Liver (tissue), 3 donors: Measurements from ENCODE around the gene SCUBE1.

Experiments used
- ATF3 ChIP-seq: IDR thresholded peaks from 2 replicates; pipeline ENCODE4 v1.6.1; 2016; ENCODE audit warnings: antibody characterized with exemption
- CTCF ChIP-seq: fragments of 150-350 bp; IDR thresholded peaks from 2 replicates; pipeline ENCODE4 v1.5.1; 2017; ENCODE audit warnings: improper control_type of control experiment, low read depth, low read length; ENCODE audit not compliant: missing input control
- GABPA ChIP-seq, 2 donors: IDR thresholded peaks in 1 of 2; conservative IDR thresholded peaks in 1 of 2; 2 replicates each; pipeline ENCODE4 v1.6.1; 2016; ENCODE audit warnings: antibody characterized with exemption in 2 of 2, mild to moderate bottlenecking in 1 of 2, moderate library complexity in 1 of 2
- HNF4A ChIP-seq, 2 donors: conservative IDR thresholded peaks; 2 replicates each; pipeline ENCODE4 v1.6.1; 2016; ENCODE audit warnings: antibody characterized with exemption in 2 of 2, mild to moderate bottlenecking in 2 of 2
- MAX ChIP-seq: IDR thresholded peaks from 2 replicates; pipeline ENCODE4 v1.6.1; 2016; ENCODE audit warnings: antibody characterized with exemption
- NR2F2 ChIP-seq: IDR thresholded peaks from 2 replicates; pipeline ENCODE4 v1.6.1; 2016; ENCODE audit warnings: antibody characterized with exemption
- REST ChIP-seq: IDR thresholded peaks from 2 replicates; pipeline ENCODE4 v1.6.1; 2016; ENCODE audit warnings: antibody characterized with exemption, mild to moderate bottlenecking
- RXRA ChIP-seq, 2 donors: IDR thresholded peaks; 2 replicates each; pipeline ENCODE4 v1.6.1; 2017 to 2018; ENCODE audit warnings: antibody characterized with exemption in 2 of 2, mild to moderate bottlenecking in 1 of 2
- SP1 ChIP-seq: IDR thresholded peaks from 2 replicates; pipeline ENCODE4 v1.6.1; 2018; ENCODE audit warnings: antibody characterized with exemption, mild to moderate bottlenecking
- TAF1 ChIP-seq: conservative IDR thresholded peaks from 2 replicates; pipeline ENCODE4 v1.6.1; 2016; ENCODE audit warnings: antibody characterized with exemption, mild to moderate bottlenecking
- YY1 ChIP-seq: IDR thresholded peaks from 2 replicates; pipeline ENCODE4 v1.6.1; 2016; ENCODE audit warnings: antibody characterized with exemption, mild to moderate bottlenecking
- ZBTB33 ChIP-seq: IDR thresholded peaks from 2 replicates; pipeline ENCODE4 v1.6.1; 2016; ENCODE audit warnings: antibody characterized with exemption
- donor health status: healthy.
- donor health status: healthy.

GRCh38 chr22:43208703-43209522, 134.3 kb downstream of the SCUBE1 start:
- no peak for TF ChIP-seq CTCF
- TF ChIP-seq SP1 = no peak
- no peak for TF ChIP-seq ATF3
- TF ChIP-seq REST = no peak
- no peak for TF ChIP-seq YY1
- TF ChIP-seq MAX = no peak
- TF ChIP-seq TAF1 = no peak
- TF ChIP-seq NR2F2 = no peak
- TF ChIP-seq ZBTB33 = no peak
- no peak for TF ChIP-seq RXRA (IDR thresholded peaks at IDR 0.05)
- TF ChIP-seq GABPA (IDR thresholded peaks at IDR 0.05 in 1 of 2, conservative IDR thresholded peaks at IDR 0.05 in 1 of 2) = no peak
- no peak for TF ChIP-seq HNF4A (conservative IDR thresholded peaks at IDR 0.05)
